PC-9 (cell line): Measurements from ENCODE around the gene FASTK.

ENCODE experiments used
- CTCF ChIP-seq: fragments of 200-600 bp; sonication (generic); conservative IDR thresholded peaks from 2 replicates; pipeline ENCODE4 v1.6.1; 2017; ENCODE audit warnings: mixed run types, antibody characterized with exemption, mild to moderate bottlenecking, moderate library complexity
- EZH2 ChIP-seq: fragments of 200-600 bp; sonication (generic); IDR thresholded peaks from 2 replicates; pipeline ENCODE4 v1.8.0; 2017; ENCODE audit warnings: antibody characterized with exemption, low read depth

GRCh38 chr7:151099486-151100211 lies 19.0 kb upstream of the FASTK start:
- TF ChIP-seq EZH2 (no peak), CTCF (no peak)
